Uterus (tissue), 4 donors: ENCODE results near the gene MTX1. TPM values are rescaled to one million over a fixed set of nuclear protein-coding genes. Genes with fewer than 3 reads are reported as not detected.
"Not testable (repeated sequence)": the region's sequence is repeated elsewhere in the genome, so short reads cannot be mapped to it uniquely, and the experiment has no call there.

Experiments
- DNase-seq, 2 donors: peaks; one replicate each; pipeline ENCODE4 v3.0.0-alpha.2; 2019 to 2020
- H3K27ac ChIP-seq, 2 donors: fragments of 200-600 bp; sonication (generic); 1 replicate in 1 of 2; 2 replicates in 1 of 2; pipeline ENCODE4 v1.5.1; 2016 to 2018
- H3K27me3 ChIP-seq, 2 donors: fragments of 200-600 bp; sonication (generic); one replicate each; pipeline ENCODE4 v1.5.1; 2018 to 2019; ENCODE audit warnings: control low read depth in 1 of 2
- H3K36me3 ChIP-seq, 2 donors: fragments of 200-600 bp; sonication (generic); one replicate each; pipeline ENCODE4 v1.5.1; 2019; ENCODE audit warnings: control low read depth in 1 of 2
- H3K4me1 ChIP-seq, 2 donors: fragments of 200-600 bp; sonication (generic); one replicate each; pipeline ENCODE4 v1.5.1; 2018 to 2019; ENCODE audit warnings: control low read depth in 1 of 2
- H3K4me3 ChIP-seq, 2 donors: fragments of 200-600 bp; sonication (generic); 1 replicate in 1 of 2; 2 replicates in 1 of 2; pipeline ENCODE4 v1.5.1; 2018 to 2019; ENCODE audit warnings: mild to moderate bottlenecking in 1 of 2
- H3K9me3 ChIP-seq, 2 donors: fragments of 200-600 bp; sonication (generic); one replicate each; pipeline ENCODE4 v1.5.1; 2019; ENCODE audit warnings: control low read depth in 1 of 2
- CTCF ChIP-seq, 4 experiments: fragments of 200-600 bp in 2 of 4; fragments of 450-650 bp in 2 of 4; sonication (generic) in 2 of 4; IDR thresholded peaks; one replicate each; pipeline ENCODE4 v1.5.1; 2016 to 2019; ENCODE audit warnings: antibody characterized with exemption in 4 of 4, mild to moderate bottlenecking in 2 of 4, moderate library complexity in 1 of 4
- POLR2A ChIP-seq, 2 donors: fragments of 450-650 bp; IDR thresholded peaks; one replicate each; pipeline ENCODE4 v1.6.1; 2016; ENCODE audit warnings: antibody characterized with exemption in 2 of 2, mild to moderate bottlenecking in 1 of 2, moderate library complexity in 1 of 2
- intact Hi-C: fragments of 100-400 bp; cut with DNase I; formaldehyde crosslinking; loops from one replicate; pipeline ENCODE4 v1.15.1; 2023; ENCODE audit warnings: low total_unique reads
- total RNA-seq, 4 donors: library from RNA; depleted of rRNA in 3 of 4; stranded (reverse); fragments of >200 nt in 3 of 4; gene quantifications; one replicate each; pipeline versions ENCODE4 v1.1.0 to v1.2.4, GENCODE V29; 2014 to 2023
- donor health status: DM: yes; HTN: yes; CAD: no.

Gene MTX1
- total RNA-seq, 4 donors from 2014 or later, result 9.7 to 62.4 (median 26.0) TPM

- H3K9me3 ChIP-seq, result no peaks in the 10 kb centered on the region
- DNase-seq, result no peak
- H3K4me1 ChIP-seq, result peaks cover 0 to 4% of the 10 kb centered on the region in 2 donors
- H3K4me3 ChIP-seq, result peak overlapping the region; percentile 47 to 51
- no peaks in the 10 kb centered on the region for H3K36me3 ChIP-seq
- TF ChIP-seq POLR2A (IDR thresholded peaks at IDR 0.05), result no peak
- no peak for TF ChIP-seq CTCF (IDR thresholded peaks at IDR 0.05)
- intact Hi-C loops, result no loop called here
- peak overlapping the region; percentile 93 to 94 for H3K27ac ChIP-seq
- peaks cover 0 to 3% of the 10 kb centered on the region in 2 donors for H3K27me3 ChIP-seq
Observed at GRCh38 chr1:155245163-155245524, 36.6 kb downstream of the MTX1 start.

DNA sequence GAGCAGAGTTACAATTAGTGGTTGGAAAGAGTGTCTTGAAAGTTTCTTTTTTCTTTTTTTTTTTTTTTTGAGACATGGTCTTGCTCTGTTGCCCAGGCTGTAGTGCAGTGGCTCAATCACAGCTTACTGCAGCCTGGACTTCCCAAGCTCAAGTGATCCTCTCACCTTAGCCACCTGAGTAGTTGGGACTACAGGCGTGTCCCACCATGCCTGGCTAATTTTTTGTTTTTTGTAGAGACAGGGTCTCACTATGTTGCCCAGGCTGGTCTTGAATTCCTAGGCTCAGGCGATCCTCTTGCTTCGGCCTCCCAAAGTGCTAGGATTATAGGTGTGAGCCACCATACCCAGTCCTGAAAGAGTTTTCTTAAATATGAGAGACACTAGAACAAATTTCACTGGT, 38.3 kb downstream of the MTX1 start:
- H3K36me3 ChIP-seq, H3K4me3 ChIP-seq, H3K27ac ChIP-seq, H3K4me1 ChIP-seq, DNase-seq, intact Hi-C loops, H3K9me3 ChIP-seq, H3K27me3 ChIP-seq: not testable (repeated sequence)

DNA sequence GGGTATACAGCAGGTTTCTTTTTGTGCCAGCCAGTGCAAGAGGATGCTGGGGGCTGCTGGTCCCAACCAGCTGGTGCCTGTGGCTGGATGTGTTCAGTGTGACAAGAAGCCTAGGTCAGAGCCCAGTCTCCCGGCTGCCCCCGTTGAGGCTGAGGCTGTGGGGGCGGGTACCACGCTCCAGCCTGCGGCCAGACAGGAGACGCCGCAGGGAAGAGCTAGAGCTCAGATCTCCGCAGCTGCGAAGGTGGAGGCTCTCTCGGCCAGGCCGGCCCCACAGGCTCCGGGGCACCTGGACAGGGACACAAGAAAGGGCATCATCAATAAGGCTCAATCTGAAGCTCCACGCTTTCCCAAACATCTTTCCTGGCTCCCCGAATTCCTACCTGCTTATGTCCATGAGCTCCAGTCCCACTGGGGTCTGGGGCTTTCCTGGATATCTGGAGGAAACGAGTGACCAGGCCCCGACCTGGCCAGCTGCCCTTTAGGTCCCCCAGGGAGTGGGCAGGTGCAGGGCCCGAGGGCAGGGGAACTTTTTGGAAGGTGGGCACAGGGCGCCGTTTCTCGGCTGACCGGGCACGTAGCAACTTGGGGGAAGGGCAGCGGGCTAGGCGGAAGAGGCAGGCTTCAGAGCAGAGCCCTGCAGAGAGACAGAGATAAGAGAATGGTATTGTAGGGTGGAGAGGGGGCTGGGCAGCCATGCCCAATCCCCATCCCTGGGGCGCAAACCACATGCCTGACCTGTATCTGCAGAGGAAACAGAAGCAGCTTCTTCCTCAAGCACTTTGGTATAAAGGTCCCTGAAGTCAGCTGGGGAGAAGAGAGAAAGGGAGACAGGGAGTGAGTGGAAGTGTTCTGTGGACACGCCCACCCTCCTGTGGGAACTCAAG, 39.4 kb downstream of the MTX1 start:
- intact Hi-C loops, result no loop called here
- DNase-seq, result no peak

DNA sequence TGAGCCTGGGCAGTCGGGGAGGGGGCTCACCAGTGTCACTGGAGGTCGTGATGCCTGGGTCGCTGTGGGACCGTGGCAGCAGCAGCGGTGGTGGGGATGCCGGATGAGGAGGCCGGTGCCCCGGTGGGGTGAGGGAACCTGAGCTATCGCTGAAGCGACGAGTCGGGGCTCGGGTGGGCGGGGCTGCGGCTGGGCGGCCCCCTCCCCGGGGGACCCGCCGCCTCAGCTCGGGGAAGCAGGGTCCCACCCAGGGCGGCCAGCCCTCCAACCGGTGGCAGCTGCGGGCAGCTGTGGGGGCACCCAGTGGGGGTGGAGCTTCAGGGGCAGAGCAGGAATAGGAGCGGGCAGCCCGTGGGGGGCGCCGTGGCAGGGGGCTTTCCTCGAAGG, 41.7 kb downstream of the MTX1 start:
- H3K4me3 ChIP-seq, result no peak overlapping the region
- intact Hi-C loops, result no loop called here
- no peaks in the 10 kb centered on the region for H3K27me3 ChIP-seq
- H3K9me3 ChIP-seq, result no peaks in the 10 kb centered on the region
- no peak for DNase-seq
- TF ChIP-seq CTCF (IDR thresholded peaks at IDR 0.05), result no peak
- TF ChIP-seq POLR2A (IDR thresholded peaks at IDR 0.05), result no peak
- H3K36me3 ChIP-seq, result no peaks in the 10 kb centered on the region
- peak overlapping the region; percentile 5 to 26 for H3K27ac ChIP-seq
- peaks cover 0 to 12% of the 10 kb centered on the region in 2 donors for H3K4me1 ChIP-seq

More for the DNA sequence above, 39.4 kb downstream of the MTX1 start:
- H3K36me3 ChIP-seq, result no peaks in the 10 kb centered on the region
- TF ChIP-seq CTCF (IDR thresholded peaks at IDR 0.05) (no peak), POLR2A (IDR thresholded peaks at IDR 0.05) (no peak)
- peaks cover 0 to 3% of the 10 kb centered on the region in 2 donors for H3K27me3 ChIP-seq
- no peak overlapping the region for H3K27ac ChIP-seq
- H3K4me1 ChIP-seq, result peaks cover 0 to 6% of the 10 kb centered on the region in 2 donors
- no peaks in the 10 kb centered on the region for H3K9me3 ChIP-seq
- no peak overlapping the region for H3K4me3 ChIP-seq

DNA sequence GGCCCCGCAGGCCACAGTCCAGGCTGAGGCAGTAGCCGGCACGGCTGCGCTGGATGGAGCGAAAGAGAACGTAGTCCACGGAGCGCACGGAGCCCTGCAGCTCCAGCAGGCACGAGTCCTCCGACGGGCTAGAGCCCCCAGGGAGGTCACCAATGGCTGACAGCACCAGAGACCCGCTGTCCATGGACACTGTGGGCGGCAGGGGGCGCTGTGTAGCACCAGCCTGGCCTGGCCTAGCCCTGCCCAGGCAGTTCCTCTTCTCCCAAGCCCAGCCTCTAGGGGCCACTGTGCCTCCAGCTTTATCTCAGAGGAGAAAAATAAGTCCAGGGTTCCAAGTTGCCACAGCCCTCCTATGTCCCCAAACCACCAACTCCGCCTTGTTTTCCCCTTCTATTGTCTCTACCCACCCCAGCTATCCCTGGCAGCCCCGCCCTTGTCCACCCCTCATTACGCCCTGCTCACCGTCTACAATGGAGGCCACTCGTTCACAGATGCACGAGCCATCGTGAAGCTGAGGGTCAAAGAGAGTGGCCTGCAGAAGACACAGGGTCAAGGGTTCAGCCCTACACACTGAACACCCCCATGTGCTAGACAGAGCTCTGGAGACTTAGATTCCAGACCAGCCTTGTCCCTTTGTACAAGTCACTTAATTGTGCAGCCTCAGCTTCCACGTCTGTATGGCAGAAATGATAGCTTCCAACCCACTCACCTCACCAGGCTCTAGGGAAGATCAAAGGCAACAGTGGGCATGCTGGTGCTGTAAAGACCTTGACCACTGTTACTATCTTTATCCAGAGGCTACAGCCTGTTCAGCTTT, 42.3 kb downstream of the MTX1 start:
- DNase-seq, result peak; percentile 89 to 91
- no peaks in the 10 kb centered on the region for H3K27me3 ChIP-seq
- no peaks in the 10 kb centered on the region for H3K9me3 ChIP-seq
- H3K27ac ChIP-seq, result peak overlapping the region; percentile 26 to 31
- H3K36me3 ChIP-seq, result no peaks in the 10 kb centered on the region
- H3K4me1 ChIP-seq, result peaks cover 0 to 13% of the 10 kb centered on the region in 2 donors
- no peak overlapping the region for H3K4me3 ChIP-seq
- TF ChIP-seq CTCF (IDR thresholded peaks at IDR 0.05) (peak; percentile 99 to 100 (median 99)), POLR2A (IDR thresholded peaks at IDR 0.05) (no peak)
- intact Hi-C loops, result no loop called here
